Left ventricle myocardium superior (tissue), 1 donor: Measurements from ENCODE around the gene FRMPD4. TPM values are rescaled to one million over a fixed set of nuclear protein-coding genes. Genes with fewer than 3 reads are reported as not detected.
A peak's percentile ranks its signal among the peaks of the same experiment; 100 is the strongest.

Source experiments
- ATAC-seq: fragments of 200-7000 bp; cut with Tn5 transposase; one replicate; pipeline ENCODE4 v1.9.1; 2020; ENCODE audit warnings: mild to moderate bottlenecking, moderate library complexity
- DNase-seq: peaks from one replicate; pipeline ENCODE4 v3.0.0-alpha.2; 2020
- intact Hi-C: fragments of 100-400 bp; cut with micrococcal nuclease; formaldehyde crosslinking; loops from one replicate; pipeline ENCODE4 v1.11.0; 2022
- total RNA-seq: library from RNA; stranded (reverse); fragmentation: NEBNext Ultra II Directional; extraction: Animal tissue kit (Norgen Biotek cat#: 25700); gene quantifications from one replicate; pipeline ENCODE4 v1.2.1, GENCODE V29; 2021
- donor health status: DM: no; HTN: yes; CAD: no; lungs with severe emphysema.

The FRMPD4 gene
- total RNA-seq, 1 donor from 2014 or later = 0.99 TPM

DNA sequence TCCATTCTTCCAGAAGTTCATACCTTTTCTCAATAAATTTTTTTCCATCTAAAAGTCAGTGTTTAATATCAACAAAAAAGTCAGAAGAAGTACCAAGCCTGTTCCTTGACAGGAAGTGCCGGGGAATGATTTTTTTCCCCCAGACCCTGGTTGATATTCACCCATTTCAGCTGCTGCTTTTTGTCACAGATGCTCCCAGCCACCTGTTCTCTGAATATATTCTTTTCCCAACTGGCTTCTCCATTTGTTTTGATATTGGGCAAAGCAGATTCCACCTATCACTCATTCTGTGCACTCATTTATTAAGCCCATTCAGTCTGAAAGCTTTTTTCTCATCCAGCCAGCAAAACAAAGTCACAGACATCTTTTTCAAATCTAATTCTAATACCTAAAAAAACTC, 139.9 kb downstream of the FRMPD4 start:
- intact Hi-C loops = no loop called here
- DNase-seq = no peak
- no peak for ATAC-seq

DNA sequence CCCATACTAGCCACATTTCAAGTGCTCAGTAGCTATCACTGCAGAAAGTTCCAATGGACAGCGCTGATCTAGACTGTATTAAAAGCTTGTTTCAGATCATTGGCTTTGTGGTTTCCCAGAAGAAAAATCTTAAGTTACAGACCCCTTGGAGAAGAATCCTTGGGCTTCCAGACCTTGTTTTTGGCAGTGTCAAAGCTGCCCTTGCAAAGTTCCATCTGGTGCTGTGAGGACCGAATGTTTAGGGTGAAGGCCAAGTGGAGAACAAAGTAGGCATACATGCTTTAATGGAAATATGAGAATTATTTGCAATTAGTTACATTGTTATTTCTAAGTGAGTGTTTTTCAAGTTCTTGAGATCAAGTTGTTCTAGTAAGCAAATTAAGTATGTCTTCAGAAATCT, 144.7 kb downstream of the FRMPD4 start:
- ATAC-seq (no peak), DNase-seq (no peak)
- intact Hi-C loops = no loop called here

DNA sequence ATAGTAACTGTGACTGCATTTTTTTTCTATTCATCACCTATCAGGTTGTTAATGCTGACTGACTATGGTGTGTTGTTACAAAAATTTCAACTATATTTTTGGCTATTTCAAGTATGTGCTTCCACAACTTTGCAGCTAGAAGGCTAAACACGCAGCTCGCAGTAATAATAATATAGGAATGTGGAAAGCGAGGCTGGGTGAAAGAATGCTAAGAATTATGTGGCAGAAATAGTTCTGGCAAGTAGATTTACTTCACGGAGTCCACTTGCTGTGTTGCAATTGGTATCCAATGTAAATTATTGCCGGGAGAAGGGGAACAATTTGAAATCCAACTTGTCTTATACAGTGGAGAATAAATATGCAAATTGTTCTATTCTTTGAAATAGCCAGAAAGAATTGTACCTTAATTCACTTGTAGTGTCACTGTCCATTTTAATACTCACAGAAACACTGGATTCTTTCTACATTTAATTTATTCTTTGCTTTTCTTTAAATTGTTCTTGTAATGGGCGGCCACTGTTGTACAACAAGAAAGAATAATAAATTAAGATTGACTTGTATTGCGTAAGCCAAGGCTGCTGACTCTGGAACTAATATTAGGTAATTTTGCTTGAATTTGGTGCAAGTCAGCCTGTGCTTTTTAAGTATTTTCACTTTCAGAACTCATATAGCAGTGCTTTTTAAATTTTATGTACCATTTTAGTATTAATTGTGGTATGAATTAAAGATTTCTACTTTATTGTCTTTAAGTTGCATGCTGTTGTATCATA, 154.9 kb downstream of the FRMPD4 start:
- intact Hi-C loops = no loop called here
- ATAC-seq = no peak
- DNase-seq = no peak

DNA sequence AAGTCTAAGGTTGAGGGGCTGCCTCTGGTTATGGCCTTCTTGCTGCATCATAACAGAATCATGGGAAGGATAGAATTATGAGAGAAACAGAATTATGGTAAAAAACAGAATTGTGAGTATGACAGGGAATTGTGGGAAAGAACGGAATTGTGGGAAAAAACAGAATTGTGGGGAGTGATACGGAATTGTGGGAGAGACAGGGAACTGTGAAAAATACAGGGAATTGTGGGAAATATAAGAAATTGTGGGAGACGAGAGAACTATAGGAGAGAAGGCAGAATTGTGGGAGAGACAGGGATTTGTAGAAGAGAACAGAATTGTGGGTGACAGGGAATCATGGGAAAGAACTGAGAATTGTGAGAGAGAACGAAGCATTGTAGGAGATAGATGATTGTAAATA, 159.1 kb downstream of the FRMPD4 start:
- intact Hi-C loops = no loop called here
- ATAC-seq = no peak
- no peak for DNase-seq

DNA sequence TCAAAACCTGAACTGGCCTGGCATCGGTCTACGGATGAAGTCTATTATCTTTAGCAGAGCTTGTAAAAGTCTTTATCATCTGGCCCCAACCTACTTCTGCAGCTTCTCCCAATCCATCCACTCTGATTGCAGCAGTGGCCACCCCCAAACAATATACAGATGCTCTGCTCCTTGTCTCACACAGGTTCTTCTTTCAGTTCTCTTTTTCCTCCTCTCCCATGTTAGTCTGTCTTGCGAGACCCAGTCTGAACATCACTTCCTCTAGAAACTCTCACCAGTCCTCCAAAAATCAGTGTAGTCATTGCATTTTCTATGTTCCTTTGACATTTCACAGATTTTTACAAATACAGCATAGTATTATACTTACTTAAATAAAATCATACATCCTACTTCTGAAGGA, 163.0 kb downstream of the FRMPD4 start:
- no peak for DNase-seq
- no peak for ATAC-seq
- intact Hi-C loops = no loop called here

DNA sequence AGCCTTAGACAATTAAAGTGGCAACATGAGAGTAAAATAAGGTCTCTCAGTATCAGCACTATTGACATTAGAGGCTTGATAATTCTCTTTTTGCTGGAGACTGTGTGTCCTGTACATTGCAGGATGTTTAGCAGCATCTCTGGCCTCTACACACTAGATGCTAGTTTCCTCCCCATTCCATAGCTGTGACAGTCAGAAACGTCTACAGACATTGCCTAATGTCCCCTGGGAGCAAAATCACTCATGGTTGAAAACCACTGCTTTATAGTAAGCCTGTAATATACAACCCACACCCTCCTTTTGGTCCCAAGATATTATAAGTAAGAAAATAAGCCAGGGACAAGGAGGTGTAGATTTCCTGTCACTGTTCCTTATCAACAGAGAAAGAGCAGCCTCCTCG, 166.0 kb downstream of the FRMPD4 start:
- no peak for DNase-seq
- intact Hi-C loops = no loop called here
- ATAC-seq = no peak

DNA sequence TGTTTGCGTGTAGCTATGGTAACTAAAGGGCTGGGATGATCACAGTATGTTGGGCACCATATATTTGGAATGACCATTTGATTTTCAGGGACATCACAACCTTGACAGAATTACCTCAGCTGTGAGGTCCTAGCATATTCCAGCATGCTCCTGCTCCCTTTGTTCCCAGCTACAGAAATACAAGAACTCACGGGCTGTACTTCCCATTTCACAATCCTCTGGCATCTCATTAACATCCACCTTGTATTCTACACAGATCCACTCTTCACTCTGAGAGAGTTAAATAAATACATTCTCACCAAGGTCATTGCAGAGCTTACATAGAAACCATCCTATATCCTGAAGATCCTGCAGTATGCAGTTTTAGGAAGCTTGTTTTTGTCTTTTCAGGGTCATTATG, 169.7 kb downstream of the FRMPD4 start:
- DNase-seq (no peak), ATAC-seq (no peak)
- intact Hi-C loops = no loop called here

DNA sequence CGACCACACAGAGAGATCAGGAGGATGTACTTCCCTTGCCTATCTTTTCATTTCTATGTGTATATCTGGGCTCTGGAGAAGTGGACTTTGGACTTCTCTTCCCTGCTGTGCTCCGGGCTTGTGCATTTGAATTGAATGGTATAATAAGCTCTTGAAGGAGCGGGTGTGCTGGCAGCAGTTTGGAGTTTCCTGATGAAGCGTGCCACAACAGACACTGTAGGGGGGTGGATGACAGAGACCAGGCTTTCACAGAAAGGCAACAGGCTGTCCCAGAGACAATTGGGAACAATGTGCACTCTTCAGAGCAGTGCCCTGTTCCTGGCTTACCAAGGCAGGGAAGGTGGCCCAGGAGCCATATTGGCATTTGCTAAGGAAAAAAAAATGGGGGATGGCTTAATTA, 170.1 kb downstream of the FRMPD4 start:
- intact Hi-C loops = no loop called here
- DNase-seq (peak; percentile 24), ATAC-seq (peak; percentile 75)

DNA sequence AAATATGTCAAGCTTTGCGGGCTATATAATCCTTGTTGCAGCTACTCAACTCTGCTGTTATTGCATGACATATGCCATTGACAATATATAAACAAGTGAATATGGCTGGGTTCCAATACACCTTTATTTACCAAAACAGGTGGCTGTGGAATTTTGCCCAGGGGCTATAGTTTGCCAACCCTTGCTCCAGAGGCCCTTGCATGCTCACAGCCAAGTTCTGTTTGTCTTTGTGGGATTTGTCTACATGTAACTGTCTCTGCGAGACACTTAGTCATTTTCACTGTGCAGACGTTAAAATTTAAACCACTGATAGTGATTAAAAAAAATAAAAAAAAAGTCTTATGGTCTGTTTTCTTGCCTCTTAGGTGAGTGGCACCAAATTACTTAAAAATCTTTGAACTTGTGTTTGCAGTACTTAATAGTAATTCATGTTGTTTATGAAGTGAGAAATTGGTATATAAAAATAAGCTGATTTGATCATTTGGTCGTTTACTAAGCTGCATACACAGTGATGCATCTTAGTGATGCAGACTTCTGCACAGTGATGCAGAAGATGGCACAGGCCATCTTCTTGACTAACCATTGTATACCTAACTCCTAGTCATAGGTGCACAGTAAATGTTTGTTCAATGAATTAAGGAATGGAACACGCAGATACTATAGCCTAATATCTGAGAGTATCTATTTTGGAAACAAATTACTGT, 170.9 kb downstream of the FRMPD4 start:
- ATAC-seq = no peak
- no peak for DNase-seq
- intact Hi-C loops = no loop called here

DNA sequence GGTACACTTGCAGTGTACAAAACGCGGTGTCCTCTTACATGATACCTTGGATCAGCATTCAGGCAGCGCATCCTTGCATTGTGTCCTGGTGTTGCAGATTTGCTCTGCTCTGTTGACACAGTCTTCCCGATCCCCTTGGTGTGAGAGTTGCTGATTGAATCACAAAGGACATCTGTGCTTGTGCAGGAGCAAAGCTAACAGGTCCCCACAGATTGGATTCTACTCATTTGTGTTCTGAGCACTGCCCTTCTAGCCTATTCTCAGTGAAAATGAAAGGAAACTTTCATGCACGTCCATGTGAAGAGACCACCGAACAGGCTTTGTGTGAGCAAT, 171.4 kb downstream of the FRMPD4 start:
- intact Hi-C loops = no loop called here
- DNase-seq (no peak), ATAC-seq (no peak)

DNA sequence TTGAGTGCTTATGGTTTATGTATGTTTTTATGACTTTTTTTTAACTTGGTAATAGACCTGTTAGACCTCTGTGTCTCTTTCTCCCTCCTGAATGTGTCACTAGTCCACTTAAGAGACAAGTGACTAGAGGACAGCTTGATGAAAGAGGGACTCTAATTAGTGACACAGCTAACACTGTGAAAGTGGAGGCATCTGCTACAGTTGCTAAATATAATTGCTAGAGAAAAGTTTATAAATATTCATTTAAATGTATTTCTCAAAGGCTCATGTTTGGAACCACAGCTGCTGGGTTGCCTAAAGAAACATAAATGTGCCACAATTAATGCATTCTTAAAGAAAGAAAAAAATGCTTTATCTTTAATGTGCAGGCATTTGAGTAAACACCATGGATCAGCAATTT, 176.4 kb downstream of the FRMPD4 start:
- ATAC-seq = no peak
- DNase-seq = no peak
- intact Hi-C loops = no loop called here

DNA sequence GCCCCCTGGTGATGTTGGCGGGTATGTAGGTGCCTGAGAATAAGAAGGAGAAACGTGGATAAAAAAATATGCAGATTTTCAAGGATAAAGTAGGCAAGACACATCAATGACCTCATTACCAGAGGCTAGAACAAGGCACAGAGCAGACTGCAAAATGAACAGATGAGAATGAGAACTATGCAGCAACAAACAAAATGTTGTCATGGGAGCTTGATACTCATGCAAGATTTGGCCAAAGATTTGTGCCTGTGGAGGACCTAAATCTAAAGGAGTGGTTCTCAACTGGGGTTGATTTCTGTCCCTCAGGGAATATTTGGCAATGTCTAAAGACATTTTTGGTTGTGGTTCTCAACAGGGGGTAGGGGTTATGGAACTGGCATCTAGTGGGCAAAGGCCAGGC, 177.3 kb downstream of the FRMPD4 start:
- intact Hi-C loops = no loop called here
- DNase-seq (no peak), ATAC-seq (no peak)

DNA sequence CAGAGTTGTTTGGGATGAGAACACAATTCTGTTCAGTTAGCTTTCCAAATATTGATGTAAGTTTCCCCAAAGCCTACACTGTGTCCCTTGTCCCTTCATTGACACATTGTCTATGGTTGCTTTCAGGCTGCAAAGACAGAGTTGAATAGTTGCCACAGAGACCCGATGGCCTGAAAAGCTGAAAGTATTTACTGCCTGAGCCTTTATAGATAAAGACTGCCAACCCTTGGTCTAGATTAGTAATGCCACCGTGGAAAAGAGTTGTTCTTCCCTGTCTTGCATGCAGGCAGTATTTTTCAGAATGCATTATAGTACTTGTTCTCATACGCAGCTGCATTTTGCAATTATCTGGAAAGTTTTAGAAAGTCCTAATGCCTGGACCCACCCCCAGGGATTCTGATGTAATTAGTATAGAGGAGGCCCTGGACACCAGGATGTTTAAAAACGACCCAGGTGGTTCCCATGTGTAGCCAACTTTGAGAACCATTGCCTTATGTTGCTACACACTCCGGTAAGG, 180.8 kb downstream of the FRMPD4 start:
- no peak for ATAC-seq
- intact Hi-C loops = no loop called here

DNA sequence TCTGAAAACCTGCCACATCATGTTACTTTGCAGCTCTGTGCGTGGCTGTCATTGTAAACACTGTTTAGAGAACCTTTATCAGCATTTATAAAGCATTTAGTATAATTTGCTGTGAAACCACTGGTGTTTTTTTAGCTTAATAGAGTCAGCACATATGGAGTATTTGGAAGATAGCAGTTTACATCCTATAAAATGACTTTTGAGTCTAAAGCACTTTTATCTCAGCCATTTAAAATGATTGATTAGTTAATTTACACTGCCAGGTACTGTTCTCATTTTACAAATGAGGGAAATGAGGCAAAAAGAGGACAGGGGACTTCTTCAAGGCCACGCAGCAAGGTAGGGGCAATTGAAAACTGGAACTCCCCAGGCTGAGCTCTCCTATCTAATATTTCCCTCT, 181.7 kb downstream of the FRMPD4 start:
- intact Hi-C loops = no loop called here

More for the DNA sequence above, 180.8 kb downstream of the FRMPD4 start:
- DNase-seq = no peak

DNA sequence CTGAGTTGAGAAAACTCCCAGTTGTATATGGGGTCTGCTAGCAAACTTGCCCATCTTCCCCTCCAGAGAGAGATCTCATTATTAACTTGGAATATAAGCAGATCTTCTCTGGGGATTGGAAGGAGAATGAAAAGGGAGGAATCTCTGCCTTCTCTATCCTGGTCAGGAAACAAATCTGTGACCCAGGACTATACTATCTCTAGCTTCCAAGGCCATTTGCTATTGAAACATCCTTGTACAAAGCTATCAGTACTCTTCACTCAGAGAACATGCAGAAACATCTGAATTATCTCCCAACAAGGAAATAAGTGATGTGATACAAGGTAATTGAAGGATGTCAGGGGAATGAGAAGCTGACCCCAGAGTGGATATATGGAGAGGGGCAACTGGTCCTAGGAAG, 183.8 kb downstream of the FRMPD4 start:
- DNase-seq (no peak), ATAC-seq (no peak)
- intact Hi-C loops = no loop called here

More for the DNA sequence above, 181.7 kb downstream of the FRMPD4 start:
- DNase-seq (no peak), ATAC-seq (no peak)

DNA sequence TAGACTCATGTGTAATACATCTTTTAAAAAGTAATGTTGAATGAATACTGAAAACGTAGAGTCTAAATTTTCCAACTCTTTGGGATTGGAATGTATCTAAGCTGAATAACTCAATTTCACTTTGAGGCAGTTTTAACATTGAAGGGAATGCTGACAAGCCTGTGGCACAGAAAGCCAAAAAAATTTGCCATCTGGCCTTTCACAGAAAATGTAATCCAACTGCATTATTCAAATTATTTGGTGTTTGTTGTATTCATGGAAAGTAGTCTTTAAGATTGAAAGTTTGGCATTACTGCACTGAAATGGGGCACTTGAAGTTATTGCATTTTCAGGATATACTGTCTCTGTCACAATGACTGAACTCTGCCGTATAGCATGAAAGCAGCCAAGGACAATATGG, 186.9 kb downstream of the FRMPD4 start:
- ATAC-seq = no peak
- no peak for DNase-seq
- intact Hi-C loops = no loop called here

DNA sequence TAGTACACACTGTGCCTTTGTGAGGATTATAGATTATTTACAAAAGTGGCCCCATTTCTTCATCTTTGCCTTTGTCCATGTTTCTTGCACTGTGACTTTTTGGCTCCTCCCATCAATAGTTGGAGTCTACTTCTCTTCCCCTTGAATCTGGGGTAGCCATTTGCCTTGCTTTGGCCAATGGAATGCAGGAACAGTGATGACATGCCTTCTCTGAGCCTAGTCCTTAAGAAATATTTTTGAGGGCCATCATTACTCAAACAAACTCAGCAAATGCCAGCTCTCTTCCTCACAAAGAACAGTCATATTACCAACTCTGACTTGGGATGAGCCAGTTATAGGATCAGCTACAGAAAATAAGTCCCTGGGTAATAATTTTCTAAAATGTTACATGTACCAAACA, 189.6 kb downstream of the FRMPD4 start:
- DNase-seq (no peak), ATAC-seq (no peak)
- intact Hi-C loops = no loop called here

DNA sequence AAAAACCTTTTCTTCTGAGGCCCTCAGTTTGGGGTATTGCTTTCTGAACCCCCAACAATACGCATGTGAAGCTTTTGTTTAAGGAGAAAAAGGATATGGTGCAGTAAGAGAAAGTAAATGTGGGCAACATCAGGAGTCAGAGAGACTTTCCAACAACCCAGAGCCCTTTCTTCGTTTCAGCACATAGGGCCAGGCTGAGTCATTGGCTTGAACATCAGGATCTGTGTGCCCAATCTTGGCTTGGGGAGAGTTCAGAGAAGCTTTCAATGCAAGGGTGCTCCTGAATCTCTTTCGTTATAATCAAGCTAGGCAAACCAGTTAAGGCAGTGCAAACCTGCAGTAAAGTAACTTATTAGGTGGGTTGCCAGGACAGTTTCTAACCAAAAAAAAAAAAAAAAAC, 191.2 kb downstream of the FRMPD4 start:
- DNase-seq (no peak), ATAC-seq (no peak)
- intact Hi-C loops = no loop called here

DNA sequence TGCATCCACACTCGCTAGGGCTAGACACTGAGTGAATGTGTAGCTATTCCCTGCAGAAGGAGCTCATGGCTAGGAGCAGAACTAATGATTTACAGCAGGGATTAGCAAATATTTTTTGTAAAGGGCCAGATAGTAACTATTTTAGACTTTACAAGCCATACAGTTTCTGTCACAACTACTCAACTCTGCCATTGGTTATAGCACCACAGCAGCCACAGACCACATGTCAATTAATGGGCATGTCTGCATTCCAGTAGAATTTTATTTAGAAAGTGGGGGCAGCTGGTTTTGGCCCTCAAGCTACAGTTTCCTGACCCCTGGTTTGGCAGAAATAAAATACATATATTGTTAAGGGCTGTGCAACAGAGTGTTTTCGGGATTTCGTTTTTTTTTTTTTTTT, 192.6 kb downstream of the FRMPD4 start:
- intact Hi-C loops = no loop called here
- DNase-seq (no peak), ATAC-seq (no peak)

DNA sequence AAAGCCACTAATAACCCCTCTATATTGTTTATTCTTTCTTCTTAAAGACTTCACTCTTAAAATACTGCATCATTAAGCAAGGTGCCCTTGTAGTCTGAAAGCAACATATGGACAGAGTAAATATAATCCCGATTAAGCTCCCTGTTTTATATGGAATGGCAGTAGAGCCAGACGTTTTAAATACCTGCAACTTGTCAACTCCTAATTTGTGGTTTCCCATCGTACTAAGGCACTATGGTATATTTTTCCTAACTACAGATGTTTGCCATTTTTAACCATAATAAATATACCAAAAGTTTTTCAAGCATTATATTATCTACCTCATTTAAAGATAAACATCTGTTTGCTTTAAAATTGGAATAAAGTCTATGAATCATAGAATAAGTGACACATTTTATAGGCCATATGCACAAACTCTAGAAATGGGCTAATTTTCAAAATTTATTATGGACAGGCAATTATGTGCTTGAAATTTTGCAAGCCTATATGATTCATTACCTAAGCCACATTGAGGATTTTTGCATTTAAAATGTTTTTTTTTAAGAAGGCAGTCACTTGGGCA, 194.6 kb downstream of the FRMPD4 start:
- ATAC-seq = no peak
- intact Hi-C loops = no loop called here
- no peak for DNase-seq

DNA sequence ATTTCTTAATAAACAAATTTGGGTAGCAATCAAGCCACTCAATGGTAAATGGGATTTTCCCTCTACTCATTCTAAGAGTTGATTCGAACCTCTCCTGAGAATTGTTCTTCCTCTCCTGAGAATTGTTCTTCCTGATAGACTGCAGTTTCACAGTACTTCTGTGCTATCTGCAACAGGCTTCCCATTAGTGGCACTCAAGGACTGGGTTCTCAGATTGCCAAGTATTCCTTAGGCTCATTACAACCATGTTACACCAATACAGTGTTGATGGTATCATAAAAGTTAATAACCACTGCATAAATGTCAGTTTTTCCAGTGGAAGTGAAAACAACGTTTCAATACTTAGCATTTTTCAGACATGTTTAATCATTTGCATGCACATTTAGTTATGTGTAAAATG, 201.6 kb downstream of the FRMPD4 start:
- intact Hi-C loops = no loop called here
- ATAC-seq = no peak
- DNase-seq = no peak
